Measurements from ENCODE around the gene DNAH1. TPM values are rescaled to one million over a fixed set of nuclear protein-coding genes. Genes with fewer than 3 reads are reported as not detected.

The DNAH1 gene
- total and polyA plus RNA-seq, 2 donors from 2014 or later, result 1.7 to 12.1 TPM

- peak in 1 of 5 donors; percentile 41 for DNase-seq
Observed at GRCh38 chr3:52351762-52352368, 35.7 kb downstream of the DNAH1 start.

DNA sequence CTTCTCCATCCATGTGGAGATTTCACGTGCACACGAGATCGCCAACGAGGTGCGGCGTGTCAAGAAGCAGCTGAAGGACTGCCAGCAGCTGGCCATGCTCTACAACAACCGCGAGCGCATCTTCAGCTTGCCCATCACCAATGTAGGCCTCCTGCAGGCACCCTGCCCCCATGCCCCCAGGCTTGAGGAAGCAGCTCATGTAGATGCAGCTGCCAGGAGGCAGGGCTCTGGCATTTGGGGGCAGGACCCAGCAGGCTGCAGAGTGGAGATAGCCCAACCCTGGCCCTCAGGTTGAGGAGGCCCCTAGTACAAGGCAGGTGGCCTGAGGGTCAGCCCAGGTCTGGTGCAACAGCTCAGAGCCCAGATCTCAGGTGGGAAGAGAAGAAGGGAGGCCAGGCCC lies 36.4 kb downstream of the DNAH1 start:
- H3K4me1 ChIP-seq (ENCODE audit: control insufficient read depth in 2 of 3, insufficient read depth in 2 of 3, low read depth in 1 of 3, low read length in 3 of 3), result no peaks in the 10 kb centered on the region
- DNase-seq, result peak in 1 of 5 donors; percentile 54
- intact Hi-C loops (cut with DNase I), result no loop called here
- no peak for FAIRE-seq
- peaks cover 0 to 25% (median 13%) of the 10 kb centered on the region in 3 donors for H3K36me3 ChIP-seq (ENCODE audit: control insufficient read depth in 2 of 3, insufficient read depth in 3 of 3, low read length in 3 of 3)
- H3K4me3 ChIP-seq (ENCODE audit: low read length in 3 of 3), result no peak overlapping the region
- no peaks in the 10 kb centered on the region for H3K9me3 ChIP-seq (ENCODE audit: control insufficient read depth in 2 of 3, insufficient read depth in 1 of 3, low read length in 3 of 3)
- H3K27me3 ChIP-seq (ENCODE audit: control insufficient read depth, insufficient read depth, low read length), result no peaks in the 10 kb centered on the region
- no peak overlapping the region for H3K9ac ChIP-seq (ENCODE audit: low read length in 3 of 3)
- H3K27ac ChIP-seq (ENCODE audit: low read depth in 2 of 2, low read length in 2 of 2), result no peak overlapping the region
- TF ChIP-seq, protein P1, sequence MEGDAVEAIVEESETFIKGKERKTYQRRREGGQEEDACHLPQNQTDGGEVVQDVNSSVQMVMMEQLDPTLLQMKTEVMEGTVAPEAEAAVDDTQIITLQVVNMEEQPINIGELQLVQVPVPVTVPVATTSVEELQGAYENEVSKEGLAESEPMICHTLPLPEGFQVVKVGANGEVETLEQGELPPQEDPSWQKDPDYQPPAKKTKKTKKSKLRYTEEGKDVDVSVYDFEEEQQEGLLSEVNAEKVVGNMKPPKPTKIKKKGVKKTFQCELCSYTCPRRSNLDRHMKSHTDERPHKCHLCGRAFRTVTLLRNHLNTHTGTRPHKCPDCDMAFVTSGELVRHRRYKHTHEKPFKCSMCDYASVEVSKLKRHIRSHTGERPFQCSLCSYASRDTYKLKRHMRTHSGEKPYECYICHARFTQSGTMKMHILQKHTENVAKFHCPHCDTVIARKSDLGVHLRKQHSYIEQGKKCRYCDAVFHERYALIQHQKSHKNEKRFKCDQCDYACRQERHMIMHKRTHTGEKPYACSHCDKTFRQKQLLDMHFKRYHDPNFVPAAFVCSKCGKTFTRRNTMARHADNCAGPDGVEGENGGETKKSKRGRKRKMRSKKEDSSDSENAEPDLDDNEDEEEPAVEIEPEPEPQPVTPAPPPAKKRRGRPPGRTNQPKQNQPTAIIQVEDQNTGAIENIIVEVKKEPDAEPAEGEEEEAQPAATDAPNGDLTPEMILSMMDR (IDR thresholded peaks at IDR 0.05; ENCODE audit: borderline replicate concordance, extremely low read depth, insufficient read depth), result no peak

More at GRCh38 chr3:52351762-52352368, 35.7 kb downstream of the DNAH1 start:
- TF ChIP-seq, protein P1 (IDR thresholded peaks at IDR 0.05; ENCODE audit: borderline replicate concordance, extremely low read depth, insufficient read depth), result no peak
- no peak for FAIRE-seq
- Histone ChIP-seq H3K9ac (ENCODE audit: low read length in 3 of 3) (no peak overlapping the region), H3K4me1 (ENCODE audit: control insufficient read depth in 2 of 3, insufficient read depth in 2 of 3, low read depth in 1 of 3, low read length in 3 of 3) (no peaks in the 10 kb centered on the region), H3K4me3 (ENCODE audit: low read length in 3 of 3) (no peak overlapping the region), H3K27me3 (ENCODE audit: control insufficient read depth, insufficient read depth, low read length) (no peaks in the 10 kb centered on the region), H3K9me3 (ENCODE audit: control insufficient read depth in 2 of 3, insufficient read depth in 1 of 3, low read length in 3 of 3) (no peaks in the 10 kb centered on the region), H3K27ac (ENCODE audit: low read depth in 2 of 2, low read length in 2 of 2) (no peak overlapping the region), H3K36me3 (ENCODE audit: control insufficient read depth in 2 of 3, insufficient read depth in 3 of 3, low read length in 3 of 3) (peaks cover 0 to 25% (median 13%) of the 10 kb centered on the region in 3 donors)
- intact Hi-C loops (cut with DNase I), result no loop called here

- no peaks in the 10 kb centered on the region for H3K9me3 ChIP-seq (ENCODE audit: control insufficient read depth in 2 of 3, insufficient read depth in 1 of 3, low read length in 3 of 3)
- FAIRE-seq, result no peak
- peaks cover 0 to 25% (median 11%) of the 10 kb centered on the region in 3 donors for H3K36me3 ChIP-seq (ENCODE audit: control insufficient read depth in 2 of 3, insufficient read depth in 3 of 3, low read length in 3 of 3)
- no peaks in the 10 kb centered on the region for H3K4me1 ChIP-seq (ENCODE audit: control insufficient read depth in 2 of 3, insufficient read depth in 2 of 3, low read depth in 1 of 3, low read length in 3 of 3)
- TF ChIP-seq, protein P1 (IDR thresholded peaks at IDR 0.05; ENCODE audit: borderline replicate concordance, extremely low read depth, insufficient read depth), result no peak
- no peak overlapping the region for H3K27ac ChIP-seq (ENCODE audit: low read depth in 2 of 2, low read length in 2 of 2)
- H3K9ac ChIP-seq (ENCODE audit: low read length in 3 of 3), result no peak overlapping the region
- no peak overlapping the region for H3K4me3 ChIP-seq (ENCODE audit: low read length in 3 of 3)
- DNase-seq, result peak in 1 of 5 donors; percentile 46
- H3K27me3 ChIP-seq (ENCODE audit: control insufficient read depth, insufficient read depth, low read length), result no peaks in the 10 kb centered on the region
- intact Hi-C loops (cut with DNase I), result no loop called here
Observed at GRCh38 chr3:52353291-52353855, 37.3 kb downstream of the DNAH1 start.
